GM18873 (cell line): ENCODE data around the gene MDH2.
"Not testable (repeated sequence)": the region's sequence is repeated elsewhere in the genome, so short reads cannot be mapped to it uniquely, and the experiment has no call there.

ENCODE experiments used
- ATAC-seq: cut with Tn5 transposase; IDR thresholded peaks from one replicate; pipeline ENCODE4 v1.9.1; 2021; ENCODE audit warnings: mild to moderate bottlenecking, moderate library complexity, moderate number of reproducible peaks; ENCODE audit not compliant: unreplicated experiment, low FRiP score

Gene MDH2

DNA sequence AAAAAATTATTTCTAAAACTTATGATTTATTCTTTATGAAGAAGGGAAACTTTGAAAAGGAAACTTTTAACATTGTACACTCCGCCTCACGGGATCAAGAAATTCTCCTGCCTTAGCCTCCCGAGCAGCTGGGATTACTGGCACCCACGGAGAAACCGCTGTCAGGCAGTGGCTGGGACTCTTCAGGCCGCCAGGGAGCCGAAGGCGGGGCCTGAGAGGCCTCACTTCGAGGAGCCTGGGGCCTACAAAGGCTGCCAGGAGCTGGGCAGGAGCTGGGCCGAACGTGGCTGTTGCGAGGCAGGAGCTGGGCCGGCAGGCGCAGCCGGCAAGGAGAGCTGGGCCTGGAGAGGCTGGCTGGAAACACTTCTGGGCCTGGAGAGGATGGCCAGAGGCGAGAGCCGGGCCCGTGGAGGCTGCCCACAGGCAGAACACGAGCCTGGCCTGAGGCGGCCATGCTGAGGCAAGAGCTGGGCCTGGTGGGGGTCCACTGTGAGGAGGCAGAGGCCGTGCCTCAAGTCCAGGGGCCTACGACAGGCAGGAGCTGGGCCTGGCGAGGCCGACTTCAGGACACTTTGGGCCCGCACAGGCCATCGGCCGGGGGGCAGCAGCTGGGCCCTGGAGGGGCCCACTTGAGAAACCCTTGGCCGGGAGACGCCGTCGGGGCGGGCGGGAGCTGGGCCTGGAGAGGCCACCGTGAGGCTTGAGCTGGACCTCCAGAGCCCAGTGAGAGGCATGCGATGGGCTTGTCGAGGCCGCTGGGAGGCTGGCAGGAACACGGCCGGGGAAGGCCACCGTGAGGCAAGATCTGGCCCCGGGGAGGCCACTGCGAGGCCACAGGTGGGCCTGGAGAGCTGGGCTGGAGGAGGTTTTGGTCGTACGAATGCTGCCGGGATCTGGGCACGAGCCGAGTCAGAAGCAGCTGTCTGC is 23.7 kb downstream of the MDH2 start:
- ATAC-seq: no peak

DNA sequence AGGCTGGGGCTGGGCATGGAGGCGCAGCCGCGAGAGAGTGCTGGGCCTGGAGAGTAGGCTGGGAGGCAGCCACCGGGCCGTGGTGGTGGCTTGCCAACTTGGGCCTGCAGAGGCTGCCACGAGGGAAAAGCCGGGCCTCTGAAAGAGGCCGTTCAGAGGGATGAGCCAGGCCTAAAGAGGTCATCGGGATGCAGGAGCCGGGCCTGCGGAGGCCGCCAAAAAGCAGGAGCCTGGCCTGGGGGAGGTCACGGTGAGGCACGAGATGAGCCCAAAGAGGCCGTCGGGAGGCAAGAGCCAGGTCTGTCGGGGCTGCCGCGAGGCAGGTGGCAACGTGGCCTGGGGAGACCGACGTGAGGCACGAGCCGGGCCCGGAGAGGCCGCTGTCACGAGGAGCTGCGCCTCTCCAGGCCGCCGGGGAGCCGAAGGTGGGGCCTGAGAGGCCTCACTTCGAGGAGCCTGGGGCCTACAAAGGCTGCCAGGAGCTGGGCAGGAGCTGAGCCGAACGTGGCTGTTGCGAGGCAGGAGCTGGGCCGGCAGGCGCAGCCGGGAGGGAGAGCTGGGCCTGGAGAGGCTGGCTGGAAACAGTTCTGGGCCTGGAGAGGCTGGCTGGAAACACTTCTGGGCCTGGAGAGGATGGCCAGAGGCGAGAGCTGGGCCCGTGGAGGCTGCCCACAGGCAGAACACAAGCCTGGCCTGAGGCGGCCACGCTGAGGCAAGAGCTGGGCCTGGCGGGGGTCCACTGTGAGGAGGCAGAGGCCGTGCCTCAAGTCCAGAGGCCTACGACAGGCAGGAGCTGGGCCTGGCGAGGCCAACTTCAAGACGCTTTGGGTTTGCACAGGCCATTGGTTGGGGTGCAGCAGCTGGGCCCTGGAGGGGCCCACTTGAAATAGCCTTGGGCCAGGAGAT is 24.6 kb downstream of the MDH2 start:
- ATAC-seq: no peak

DNA sequence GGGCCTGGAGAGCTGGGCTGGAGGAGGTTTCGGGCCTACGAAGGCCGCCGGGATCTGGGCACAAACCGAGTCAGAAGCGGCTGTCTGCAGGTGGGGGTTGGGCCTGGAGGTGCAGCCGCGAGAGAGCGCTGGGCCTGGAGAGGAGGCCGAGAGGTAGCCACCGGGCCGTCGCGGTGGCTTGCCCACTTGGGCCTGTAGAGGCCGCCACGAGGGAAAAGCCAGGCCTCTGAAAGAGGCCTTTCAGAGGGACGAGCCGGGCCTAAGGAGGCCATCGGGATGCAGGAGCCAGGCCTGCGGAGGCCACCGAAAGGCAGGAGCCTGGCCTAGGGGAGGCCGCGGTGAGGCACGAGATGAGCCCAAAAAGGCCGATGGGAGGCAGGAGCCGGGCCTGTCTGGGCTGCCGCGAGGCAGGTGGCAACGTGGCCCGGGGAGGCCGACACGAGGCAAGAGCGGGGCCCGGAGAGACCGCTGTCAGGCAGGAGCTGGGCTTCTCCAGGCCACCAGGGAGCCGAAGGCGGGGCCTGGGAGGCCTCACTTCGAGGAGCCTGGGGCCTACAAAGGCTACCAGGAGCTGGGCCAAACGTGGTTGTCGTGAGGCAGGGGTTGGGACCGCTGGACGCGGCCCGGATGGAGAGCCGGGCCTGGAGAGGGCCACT is 25.6 kb downstream of the MDH2 start:
- no peak for ATAC-seq

DNA sequence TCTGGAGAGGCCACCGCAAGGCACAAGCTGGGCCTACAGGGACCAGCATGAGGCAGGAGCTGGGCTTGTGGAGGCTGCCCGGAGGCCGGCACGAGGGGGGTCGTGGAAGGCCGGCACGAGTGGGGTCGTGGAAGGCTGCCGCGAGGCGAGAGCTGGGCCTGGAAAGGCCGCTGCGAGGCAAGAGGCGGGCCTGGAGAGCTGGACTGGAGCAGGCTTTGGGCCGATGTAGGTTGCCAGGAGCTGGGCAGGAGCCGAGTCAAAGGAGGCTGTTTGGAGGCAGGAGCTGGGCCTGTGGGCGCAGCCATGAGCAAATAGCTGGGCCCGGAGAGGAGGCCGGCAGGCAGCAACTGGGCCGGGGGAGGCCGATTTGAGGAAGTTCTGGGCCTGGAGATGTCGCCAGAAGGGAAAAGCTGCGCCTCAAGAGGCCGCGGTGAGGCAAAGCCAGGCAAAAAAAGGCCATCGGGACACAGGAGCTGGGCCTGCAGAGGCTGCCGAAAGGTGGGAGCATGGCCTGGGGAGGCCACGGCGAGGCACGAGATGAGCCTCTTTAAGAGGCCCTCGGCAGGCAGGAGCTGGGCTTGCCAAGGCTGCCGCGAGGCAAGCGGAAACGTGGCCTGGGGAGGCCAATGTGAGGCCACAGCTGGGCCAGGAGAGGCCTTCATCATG is 26.5 kb downstream of the MDH2 start:
- no peak for ATAC-seq

DNA sequence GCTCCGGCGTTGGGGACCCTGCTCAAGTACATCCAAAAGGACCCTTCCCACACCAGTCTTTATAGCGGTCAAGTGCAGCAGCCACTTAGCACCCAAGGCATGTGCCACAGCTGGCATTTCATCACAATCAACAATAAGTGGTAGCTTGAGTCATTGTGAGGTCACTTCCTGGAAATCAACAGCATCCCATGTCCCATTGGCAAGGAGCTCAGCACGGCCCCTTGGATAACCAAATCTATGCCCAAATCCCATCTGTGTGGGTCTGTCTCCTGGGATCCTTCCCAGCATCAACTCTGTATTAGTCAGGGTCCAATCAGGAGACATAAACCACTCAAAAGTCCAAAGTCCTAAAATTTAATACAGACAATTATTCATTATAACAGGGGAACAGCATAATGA is 27.1 kb downstream of the MDH2 start:
- no peak for ATAC-seq

DNA sequence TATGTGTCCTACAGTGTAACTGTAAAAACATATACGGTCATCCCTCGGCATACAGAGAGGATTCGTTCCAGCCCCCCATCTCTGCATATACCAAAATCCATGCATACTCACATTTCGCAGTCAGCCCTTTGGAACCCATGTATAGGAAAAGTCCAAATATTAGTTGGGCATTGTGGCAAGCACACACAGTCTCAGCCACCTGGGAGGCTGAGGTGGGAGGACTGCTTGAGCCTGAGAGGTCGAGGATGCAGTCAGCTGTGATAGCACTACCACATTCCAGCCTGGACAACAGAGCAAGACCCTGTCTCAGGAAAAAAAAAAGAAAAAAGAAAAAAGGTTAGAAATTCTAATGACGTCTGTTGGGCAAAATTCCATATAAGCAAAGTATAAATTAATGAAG is 29.1 kb downstream of the MDH2 start:
- ATAC-seq: no peak

DNA sequence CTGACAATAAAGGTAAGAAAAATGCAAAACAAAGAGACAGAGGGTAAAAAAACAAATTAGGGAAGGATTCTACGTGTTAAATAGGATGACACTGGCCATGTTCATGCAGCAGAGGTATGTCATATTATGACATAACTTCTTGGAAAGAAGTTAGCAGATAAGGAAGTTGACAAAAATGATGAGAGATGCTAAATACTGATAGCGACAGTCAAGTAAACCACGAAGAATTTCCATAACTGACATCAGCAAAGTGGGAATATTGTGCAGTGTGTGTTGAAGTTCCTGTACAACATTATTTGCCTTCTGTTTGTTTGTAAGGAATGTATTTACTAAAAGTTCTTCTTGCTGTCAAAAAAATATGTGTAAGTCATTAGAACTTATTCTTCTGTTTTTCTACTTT is 29.5 kb downstream of the MDH2 start:
- ATAC-seq: no peak

DNA sequence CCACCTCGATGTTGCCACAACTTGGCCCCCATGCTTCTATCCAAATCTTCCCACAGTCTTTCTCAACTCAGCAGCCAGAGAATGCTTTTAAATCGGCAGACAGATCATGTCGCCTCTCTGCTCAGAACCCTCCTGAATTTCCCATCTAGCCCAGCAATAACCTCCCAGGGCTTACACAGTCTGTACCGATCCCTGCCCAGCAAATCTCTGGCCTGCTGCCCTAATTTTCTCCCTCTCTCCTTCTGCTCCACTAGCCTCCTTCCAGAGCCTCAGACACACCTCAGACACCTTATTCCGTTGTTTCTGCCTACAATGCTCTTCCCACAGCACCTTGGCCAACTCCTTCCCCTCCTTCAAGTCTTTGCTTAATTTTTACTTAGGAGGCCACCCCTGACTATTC is 32.3 kb downstream of the MDH2 start:
- no peak for ATAC-seq

DNA sequence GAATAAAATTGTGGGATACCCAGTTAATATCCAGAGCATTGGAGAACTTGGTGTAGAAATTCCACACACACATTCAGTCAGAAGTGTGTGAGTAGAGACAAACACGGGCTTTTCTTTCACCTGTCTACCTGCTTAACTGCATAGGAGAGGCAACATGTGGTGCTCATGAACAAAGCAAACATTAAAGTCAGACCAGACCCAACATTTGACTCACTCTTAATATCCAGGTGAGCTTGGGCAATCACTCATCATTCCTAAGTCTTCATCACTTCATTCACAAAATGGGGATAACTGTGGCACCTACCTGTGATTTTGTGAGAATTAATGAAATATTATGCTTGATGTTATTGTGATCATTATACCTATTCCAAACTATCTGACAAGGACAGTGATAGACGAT is 36.2 kb downstream of the MDH2 start:
- ATAC-seq: not testable (repeated sequence)

DNA sequence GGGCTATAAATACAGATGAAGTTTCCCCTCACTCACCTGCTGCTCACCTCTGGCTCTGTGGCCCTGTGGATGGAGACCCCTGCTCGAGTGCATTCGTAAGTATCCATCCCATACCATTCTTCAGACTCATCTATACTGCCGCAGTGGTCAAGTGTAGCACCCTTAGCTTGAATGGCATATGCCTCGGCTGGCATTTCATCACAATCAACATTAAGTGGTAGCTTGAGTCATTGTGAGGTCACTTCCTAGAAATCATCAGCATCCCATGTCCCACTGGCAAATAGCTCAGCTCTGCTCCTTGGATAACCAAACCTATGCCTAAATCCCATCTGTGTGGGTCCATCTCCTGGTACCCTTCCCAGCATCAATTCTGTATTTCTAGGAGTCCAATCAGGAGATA is 38.2 kb downstream of the MDH2 start:
- no peak for ATAC-seq

DNA sequence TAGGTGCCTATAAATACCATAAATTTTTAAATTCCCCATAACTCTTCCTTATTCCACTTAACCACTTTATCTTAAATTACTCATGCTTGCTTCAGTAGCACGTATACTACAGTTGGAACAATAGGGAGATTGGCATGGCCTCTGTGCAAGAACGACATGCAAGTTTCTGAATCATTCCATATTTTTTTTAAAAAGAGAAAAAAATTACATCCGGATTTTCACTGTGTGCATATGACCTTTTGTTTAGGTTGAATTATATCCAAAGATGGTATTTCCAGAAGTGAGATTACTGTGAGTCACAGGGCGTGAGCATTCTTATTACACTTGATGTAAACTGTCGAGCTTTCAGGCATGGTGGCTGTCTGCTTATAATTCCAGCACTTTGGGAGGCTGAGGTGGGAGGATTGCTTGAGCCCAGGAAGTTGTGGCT is 39.5 kb downstream of the MDH2 start:
- ATAC-seq: not testable (repeated sequence)

DNA sequence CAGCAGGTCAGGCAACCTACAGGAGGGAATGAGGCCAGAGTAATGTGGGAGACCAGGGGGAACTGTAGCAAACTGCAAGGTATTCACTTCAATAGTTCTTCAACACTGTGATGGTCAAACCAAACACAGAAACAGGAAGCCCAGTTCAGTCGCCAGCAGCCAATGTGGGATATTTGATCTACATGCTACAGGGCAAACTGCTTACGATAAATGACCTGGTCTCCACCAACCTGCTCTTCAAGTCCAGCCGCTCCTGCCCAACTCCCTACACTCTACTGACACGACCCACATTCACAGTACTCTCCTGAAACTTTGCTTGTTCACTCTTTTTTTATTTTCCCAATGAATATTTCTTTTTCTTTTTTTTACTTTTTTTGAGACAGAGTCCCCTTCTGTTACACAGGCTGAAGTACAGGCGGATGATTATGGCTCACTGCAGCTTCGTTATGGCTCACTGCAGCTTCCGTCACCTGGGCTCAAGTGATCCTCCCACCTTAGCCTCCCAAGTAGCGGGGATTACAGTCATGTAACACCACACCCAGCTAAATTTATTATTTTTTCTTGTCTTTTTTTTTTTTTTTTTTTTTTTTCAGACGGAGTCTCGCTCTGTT is 42.1 kb downstream of the MDH2 start:
- no peak for ATAC-seq

DNA sequence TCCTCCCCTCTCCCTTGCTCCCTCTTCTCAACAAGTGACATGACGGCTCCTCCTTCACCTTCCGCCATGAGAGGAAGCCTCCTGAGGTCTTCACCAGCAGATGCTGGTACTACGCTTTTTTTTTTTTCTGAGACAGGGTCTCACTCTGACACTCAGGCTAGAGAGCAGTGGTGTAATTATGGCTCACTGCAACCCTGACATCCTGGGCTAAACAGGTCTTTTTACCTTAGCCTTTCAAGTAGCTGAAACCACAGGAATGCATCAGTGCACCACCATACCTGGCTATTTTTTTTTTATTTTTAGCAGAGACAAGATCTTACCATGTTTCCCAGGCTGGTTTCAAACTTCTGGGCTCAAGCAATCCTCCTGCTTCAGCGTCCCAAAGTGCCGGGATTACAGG is 43.6 kb downstream of the MDH2 start:
- ATAC-seq: no peak

DNA sequence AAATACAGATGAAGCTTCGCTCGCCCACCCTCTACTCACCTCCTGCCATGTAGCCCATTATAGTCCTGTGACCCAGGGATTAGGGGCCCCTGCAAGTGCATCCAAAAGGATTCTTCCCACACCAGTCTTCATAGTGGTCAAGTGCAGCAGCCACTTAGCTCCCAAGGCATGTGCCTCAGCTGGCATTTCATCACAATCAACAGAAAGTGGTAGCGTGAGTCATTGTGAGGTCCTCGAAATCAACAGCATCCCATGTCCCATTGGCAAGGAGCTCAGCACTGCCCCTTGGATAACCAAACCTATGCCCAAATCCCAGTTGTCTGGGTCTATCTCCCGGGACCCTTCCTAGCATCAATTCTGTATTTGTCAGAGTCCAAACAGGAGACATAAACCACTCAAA is 45.6 kb downstream of the MDH2 start:
- not testable (repeated sequence) for ATAC-seq

DNA sequence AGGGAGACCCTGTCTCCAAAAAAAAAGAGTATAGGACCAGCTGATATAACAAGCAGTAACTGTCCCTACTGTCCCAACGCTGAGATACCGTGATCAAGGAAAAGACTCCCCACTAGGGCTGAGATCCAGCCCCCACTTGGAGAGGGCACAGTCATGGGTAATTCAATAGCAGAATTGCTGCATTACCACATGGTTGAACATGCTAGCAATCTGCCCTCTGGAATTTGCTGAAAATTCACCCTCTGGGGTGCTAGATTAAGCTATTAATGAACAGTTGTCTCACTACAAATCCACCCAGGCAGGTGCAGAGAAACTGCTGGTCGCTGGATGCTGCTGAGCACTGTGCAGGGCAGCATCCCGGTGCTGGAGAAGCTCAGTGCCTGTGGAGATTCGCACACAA is 46.4 kb downstream of the MDH2 start:
- ATAC-seq: not testable (repeated sequence)

DNA sequence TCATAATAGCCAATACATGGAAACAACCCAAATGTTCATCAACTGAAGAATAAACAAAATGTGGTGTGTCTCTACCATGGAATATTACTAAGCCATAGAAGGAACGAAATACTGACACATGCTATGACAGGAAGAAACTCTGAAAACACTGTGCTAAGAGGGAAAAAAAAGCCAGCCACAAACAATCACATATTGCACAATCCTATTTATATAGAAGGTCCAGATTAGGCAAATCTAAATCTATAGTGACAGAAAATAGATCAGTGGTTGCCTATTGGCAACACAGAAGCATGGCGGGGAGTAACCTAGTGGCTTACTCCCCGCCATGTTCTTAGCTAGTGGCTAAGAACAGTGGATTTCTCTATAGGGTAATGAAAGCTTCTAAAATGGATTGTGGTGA is 48.0 kb downstream of the MDH2 start:
- no peak for ATAC-seq

DNA sequence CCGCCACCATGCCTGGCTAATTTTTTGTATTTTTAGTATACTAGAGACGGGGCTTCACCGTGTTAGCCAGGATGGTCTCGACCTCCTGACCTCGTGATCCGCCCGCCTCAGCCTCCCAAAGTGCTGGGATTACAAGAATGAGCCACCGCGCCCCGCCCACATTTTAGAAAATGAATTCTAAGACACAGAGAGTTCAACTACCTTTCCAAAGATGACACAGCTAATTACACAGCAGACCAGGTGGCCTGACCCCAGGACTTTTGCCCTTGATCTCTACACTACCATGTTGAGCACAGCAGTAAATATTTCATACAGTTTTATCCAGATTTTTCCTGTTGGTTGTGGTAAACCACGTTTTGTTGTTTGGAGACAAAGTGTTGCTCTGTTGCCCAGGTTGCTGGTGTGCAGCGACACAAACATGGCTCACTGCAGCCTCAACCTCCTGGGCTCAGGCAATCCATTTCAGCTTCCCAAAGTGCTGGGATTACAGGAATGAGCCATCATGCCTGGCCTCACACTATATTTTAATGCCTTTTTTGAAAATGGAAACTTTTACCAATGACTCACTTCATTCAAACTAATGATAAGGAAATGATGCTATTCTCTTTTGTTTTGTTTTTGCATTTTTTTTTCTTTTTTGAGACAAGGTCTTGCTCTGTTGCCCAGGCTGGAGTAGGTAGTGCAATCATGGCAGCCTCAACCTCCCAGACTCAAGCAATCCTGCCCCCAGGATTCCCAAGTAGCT is 54.0 kb downstream of the MDH2 start:
- ATAC-seq: not testable (repeated sequence)

DNA sequence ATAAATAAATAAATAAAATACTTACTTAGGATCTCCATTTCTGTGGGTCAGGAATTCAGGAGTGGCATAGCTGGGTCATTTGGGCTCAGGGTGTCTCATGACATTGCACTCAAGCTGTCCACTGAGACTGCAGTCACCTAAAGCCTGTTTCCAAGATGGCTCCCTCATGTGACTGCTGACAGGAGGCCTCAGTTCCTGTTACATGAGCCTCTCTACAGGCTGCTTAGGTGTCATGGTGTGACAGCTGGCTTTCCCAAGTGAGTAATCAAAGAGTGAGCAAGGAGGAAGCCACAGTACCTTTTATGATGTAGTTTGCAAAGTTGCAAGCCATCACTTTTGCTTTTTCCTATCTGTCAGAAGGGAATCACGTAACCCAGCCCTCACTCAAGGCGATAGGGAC is 55.9 kb downstream of the MDH2 start:
- ATAC-seq: not testable (repeated sequence)

DNA sequence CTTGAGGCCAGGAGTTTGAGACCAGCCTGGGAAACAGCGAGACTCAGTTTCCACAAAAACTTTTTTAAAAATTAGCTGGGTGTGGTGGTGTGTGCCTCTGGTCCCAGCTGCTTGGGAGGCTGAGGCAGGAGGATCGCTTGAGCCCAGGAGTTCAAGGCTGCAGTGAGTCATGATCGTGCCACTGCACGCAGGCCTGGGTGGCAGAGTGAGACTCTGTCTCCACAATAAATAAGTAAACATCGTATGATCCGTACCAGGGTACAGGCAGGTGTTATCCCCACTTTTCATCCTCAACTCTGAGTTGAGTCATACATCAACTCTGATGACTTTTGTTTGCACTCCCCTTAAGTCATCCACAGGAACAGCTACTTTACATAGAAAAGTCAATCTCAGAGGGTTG is 58.2 kb downstream of the MDH2 start:
- ATAC-seq: not testable (repeated sequence)
